HG03280 (cell line): ENCODE results near the gene NALCN.

Source experiments
- ATAC-seq: cut with Tn5 transposase; IDR thresholded peaks from one replicate; pipeline ENCODE4 v1.9.1; 2021; ENCODE audit warnings: mild to moderate bottlenecking, moderate library complexity; ENCODE audit not compliant: unreplicated experiment

The NALCN gene

DNA sequence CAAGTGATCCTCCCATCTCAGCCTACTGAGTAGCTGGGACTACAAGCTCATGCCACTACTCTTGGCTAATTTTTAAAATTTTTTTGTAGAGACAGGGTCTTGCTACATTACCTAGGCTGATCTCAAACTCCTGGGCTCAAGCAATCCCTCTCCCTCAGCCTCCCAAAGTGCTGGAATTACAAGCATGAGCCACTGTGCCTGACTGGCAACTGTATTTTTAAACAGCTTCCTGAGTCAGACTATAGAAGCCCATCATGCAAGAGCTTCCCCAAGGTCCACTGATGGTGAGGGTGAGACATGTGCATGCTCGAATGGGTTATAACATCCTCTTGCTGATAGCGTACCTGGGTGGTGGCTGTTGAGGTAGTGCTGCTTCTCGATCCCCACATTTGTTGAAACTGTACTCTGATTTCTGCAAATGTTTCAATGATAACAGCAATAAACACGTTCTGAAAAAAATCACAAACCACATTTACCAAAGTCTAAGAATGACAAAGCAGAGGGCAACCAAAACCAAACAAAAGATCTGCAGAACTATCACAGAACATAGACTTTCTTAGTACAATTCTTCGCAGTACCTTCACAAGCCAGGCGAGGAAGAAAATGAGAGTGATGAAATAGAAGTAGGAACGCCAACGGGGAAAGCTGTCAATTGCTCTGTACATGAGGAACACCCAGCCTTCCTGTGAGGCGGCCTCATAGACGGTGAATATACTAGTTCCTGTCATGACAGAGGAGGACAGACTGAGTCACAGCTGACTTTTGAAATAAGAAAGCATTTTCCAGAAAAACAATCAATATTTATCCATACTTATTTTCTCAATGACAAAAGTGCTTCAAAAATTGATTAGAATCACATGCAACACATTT lies 124.4 kb downstream of the NALCN start:
- no peak for ATAC-seq

DNA sequence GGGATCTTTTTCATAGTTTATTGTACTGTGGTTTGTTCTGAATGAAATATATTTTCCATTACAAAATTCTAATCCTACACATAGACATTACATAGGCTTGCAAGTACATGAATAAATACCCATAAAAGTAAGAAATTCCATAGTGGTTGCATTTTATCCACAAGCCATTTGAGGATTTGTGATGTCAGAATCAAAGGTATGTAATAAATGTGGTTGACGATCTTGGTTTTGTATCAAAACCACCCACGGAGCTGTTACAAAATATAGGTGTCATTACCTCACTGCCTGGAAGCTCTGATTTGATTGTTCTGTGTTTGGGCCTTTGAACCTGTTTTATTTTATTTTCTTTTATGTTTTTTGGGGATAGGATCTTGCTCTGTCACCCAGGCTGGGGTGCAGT lies 125.1 kb downstream of the NALCN start:
- ATAC-seq = no peak

DNA sequence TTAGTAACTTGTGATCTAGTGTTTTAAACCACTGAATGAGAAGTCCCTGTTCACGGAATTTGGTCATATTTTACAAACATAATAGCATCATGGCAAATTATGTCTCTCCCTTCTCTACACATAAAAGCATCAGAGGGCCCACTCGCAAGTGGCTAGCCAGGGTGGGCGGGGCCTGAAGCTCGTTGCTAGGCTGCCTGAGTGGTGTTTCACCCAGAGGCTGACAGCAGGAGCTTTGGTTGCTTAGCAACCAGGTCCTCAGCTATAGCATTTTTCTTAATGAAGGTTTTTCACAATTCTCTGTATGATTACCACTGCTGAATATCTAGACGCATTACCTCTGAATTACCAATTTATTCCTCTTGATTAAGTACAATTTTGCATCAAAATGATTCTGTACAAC lies 126.5 kb downstream of the NALCN start:
- ATAC-seq = peak; percentile 57

DNA sequence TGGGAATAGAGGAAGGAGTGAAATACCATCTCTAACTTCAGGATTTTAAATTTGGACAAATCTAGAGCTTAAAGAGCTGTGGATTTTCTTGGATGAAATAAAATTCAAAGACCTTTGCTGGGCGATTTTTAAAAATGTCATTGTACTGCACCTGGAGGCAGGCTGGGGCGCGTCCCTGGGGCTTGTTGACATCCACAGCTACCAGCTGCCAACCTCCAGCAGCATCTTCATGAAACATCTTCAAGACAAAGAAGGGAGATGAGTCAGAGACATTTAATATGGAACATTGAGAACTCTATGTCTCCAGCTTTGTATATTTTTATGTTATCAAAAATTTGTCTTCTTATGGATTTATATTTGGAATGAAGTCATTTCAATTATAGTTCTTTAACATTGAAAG lies 132.5 kb downstream of the NALCN start:
- no peak for ATAC-seq

DNA sequence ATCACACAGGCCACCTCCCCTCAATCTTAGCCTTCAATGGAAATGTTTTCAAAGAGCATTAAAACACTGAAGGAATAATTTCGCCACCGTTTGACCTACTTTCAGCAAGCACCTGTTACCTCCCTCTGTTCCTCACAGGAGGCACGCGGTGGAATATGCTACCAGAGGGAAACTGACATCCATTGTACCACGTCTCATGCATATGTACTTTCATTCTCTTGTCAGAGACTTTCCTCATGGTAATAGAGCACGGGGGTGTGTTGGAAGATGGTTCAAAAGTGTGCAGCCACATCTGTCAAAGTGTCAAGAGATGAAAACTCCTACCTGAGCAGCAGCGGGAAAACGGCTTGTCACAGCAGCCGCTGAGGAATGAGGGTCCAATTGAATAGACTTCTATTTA lies 143.4 kb downstream of the NALCN start:
- ATAC-seq = no peak

GRCh38 chr13:101271681-101272245 lies 144.5 kb downstream of the NALCN start:
- no peak for ATAC-seq

GRCh38 chr13:101267656-101268055 lies 148.7 kb downstream of the NALCN start:
- ATAC-seq = no peak

DNA sequence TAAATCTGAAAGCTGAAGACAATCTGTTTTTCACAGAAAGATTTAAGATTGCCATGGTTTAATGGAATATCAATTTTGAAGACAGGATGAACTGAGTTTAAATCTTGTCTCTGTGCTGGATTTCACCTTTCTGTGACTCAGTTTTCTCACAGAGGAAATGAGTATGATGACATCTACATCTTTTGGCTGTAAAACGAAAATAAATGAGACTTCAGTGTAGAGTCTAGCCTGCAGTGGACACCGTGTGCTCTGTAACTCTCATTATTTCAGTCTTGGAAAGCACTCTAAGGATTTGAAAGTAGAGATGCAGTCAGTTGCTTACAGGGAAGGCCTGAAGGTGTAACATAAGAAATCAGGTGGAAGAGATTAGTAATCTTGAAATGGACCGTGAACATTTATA lies 150.4 kb downstream of the NALCN start:
- no peak for ATAC-seq

- no peak for ATAC-seq
Observed at GRCh38 chr13:101264931-101265330, 151.4 kb downstream of the NALCN start.

DNA sequence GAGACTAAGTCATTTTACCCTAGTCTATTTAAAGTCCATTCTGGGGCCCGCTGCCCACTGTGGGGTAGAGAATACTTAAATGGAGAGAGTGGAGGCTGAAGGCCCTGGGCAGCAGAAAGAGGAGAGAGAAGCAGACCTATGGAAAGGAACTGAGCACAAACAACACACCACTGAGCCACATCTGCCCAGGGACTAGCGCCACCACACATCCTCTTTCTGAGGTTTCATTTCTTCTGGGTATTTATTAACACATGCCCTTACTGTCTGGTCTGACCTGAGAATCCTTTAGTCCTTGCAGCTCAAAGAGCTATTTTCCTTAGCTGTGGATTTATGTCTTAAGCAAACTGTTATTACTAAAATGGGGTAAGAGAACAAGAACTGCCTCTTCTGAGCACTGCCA lies 154.0 kb downstream of the NALCN start:
- ATAC-seq = no peak

- no peak for ATAC-seq
Observed at GRCh38 chr13:101258509-101258908, 157.8 kb downstream of the NALCN start.

- ATAC-seq = peak; percentile 98
Observed at GRCh38 chr13:101258071-101258470, 158.2 kb downstream of the NALCN start.

GRCh38 chr13:101248739-101249514 lies 167.4 kb downstream of the NALCN start:
- ATAC-seq = no peak

DNA sequence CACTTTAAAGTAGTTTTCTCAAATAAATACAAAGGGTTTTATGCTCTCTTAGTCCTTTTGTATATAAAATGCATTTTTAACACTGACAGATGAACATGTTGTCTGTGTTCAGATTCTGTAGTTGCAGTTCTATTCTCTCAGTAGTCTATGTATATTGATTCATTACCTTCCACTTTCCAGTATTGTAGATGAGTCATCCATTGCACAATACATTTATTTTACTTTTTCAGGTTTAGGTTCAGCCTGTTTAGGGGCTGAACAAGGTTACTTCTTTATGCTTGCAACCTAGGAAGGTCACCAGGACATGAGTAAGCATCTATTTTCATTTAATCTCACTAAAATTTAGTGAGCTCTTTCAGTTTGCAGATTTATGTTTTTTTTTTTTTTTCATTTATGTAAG lies 173.6 kb downstream of the NALCN start:
- ATAC-seq = no peak

DNA sequence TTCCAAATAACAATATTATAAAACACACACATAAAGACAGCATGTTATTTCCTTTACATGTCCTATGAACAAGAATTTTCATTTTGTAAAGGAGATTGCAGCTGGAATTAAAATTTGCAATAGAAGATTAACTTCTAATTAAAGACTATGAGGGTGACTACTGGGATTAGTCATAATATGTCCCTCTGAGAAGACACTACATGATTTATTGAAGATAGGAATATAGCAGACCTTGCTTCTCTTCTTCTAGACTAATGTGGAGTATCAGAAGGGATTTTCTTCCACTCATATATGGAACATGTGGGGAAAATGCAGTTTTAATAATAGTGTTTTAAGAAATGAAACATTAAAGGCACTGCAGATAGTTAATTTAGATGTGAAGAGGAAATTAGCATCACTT lies 177.8 kb downstream of the NALCN start:
- no peak for ATAC-seq

- no peak for ATAC-seq
Observed at GRCh38 chr13:101231751-101232428, 184.4 kb downstream of the NALCN start.

GRCh38 chr13:101230271-101230890 lies 185.9 kb downstream of the NALCN start:
- ATAC-seq = no peak

- ATAC-seq = no peak
Observed at GRCh38 chr13:101219609-101220265, 196.6 kb downstream of the NALCN start.

GRCh38 chr13:101218484-101218883 lies 197.8 kb downstream of the NALCN start:
- no peak for ATAC-seq

- ATAC-seq = no peak
Observed at GRCh38 chr13:101217086-101217485, 199.2 kb downstream of the NALCN start.
